ENCODE data around the gene KCNQ1. TPM values are rescaled to one million over a fixed set of nuclear protein-coding genes. Genes with fewer than 3 reads are reported as not detected.

The KCNQ1 gene
- total RNA-seq, 1 donor from 2014 or later, result 0.86 TPM

DNA sequence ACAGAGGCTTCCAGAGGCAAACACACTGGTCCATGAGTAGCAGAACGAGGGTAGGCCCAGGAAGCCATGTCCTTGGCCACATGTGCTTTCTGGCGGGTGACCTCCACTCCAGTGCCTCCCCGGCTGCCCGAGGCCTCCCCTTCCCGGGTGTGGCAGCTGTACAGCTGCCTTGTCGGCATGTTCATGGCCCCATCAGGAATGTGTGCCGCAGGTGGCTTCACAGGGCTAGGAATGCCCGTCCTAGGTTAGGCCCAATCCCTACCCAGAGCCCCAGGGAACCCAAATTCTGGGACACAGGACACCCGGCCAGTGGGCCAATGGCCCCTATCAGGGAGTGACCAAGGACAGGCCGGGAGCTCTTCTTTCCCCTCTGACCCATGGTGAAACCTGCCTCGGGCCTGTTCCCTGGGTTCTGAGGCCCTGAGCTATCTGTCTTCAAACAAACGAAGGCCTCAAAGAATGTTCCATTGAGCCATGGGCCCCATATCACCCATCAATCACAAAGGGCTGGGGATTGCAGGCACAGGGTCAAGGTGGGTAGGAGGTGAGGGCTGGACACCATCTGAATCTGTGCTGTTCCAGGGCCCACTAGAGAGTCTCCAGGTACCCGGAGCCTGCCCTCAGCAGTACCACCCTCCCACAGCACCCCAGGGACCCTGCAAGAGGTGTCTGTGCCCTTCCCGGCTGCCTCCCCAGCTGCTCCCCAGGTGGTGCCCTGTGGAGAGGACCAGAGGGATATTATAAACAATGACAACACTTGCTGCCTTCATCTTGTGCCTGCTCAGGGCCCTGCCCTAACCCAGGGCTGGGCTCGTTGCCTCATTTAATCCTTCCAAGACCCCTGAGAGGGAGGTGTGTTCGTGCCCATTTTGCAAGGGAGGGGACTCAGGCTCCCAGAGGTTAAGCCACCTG is 444.8 kb downstream of the KCNQ1 start:
- Mint-ChIP-seq H3K9me3 (no peaks in the 10 kb centered on the region), H3K36me3 (ENCODE audit: low read depth) (no peaks in the 10 kb centered on the region), H3K27ac (ENCODE audit: unreplicated experiment) (no peak overlapping the region), H3K27me3 (ENCODE audit: low read depth) (peaks cover 3% of the 10 kb centered on the region), H3K4me3 (no peak overlapping the region), H3K4me1 (peaks cover 24% of the 10 kb centered on the region)
- DNase-seq (ENCODE audit: low read depth, low spot score), result no peak
- TF ChIP-seq CTCF (conservative IDR thresholded peaks at IDR 0.05), result no peak

GRCh38 chr11:2890466-2891294 is 445.9 kb downstream of the KCNQ1 start:
- Mint-ChIP-seq H3K27me3 (ENCODE audit: low read depth) (peaks cover 3% of the 10 kb centered on the region), H3K9me3 (no peaks in the 10 kb centered on the region), H3K4me1 (peaks cover 24% of the 10 kb centered on the region), H3K36me3 (ENCODE audit: low read depth) (no peaks in the 10 kb centered on the region), H3K27ac (ENCODE audit: unreplicated experiment) (no peak overlapping the region), H3K4me3 (no peak overlapping the region)
- no peak for TF ChIP-seq CTCF (conservative IDR thresholded peaks at IDR 0.05)
- DNase-seq (ENCODE audit: low read depth, low spot score), result no peak

GRCh38 chr11:2891326-2892214 is 446.8 kb downstream of the KCNQ1 start:
- peaks cover 22% of the 10 kb centered on the region for H3K4me1 Mint-ChIP-seq
- H3K27me3 Mint-ChIP-seq (ENCODE audit: low read depth), result peaks cover 2% of the 10 kb centered on the region
- H3K36me3 Mint-ChIP-seq (ENCODE audit: low read depth), result no peaks in the 10 kb centered on the region
- no peak for DNase-seq (ENCODE audit: low read depth, low spot score)
- peak overlapping the region; percentile 27 for H3K4me3 Mint-ChIP-seq
- no peak for TF ChIP-seq CTCF (conservative IDR thresholded peaks at IDR 0.05)
- H3K27ac Mint-ChIP-seq (ENCODE audit: unreplicated experiment), result peak overlapping the region; percentile 43
- no peaks in the 10 kb centered on the region for H3K9me3 Mint-ChIP-seq

- peak; percentile 69 for DNase-seq (ENCODE audit: low read depth, low spot score)
- TF ChIP-seq CTCF (conservative IDR thresholded peaks at IDR 0.05), result peak; percentile 96
- Mint-ChIP-seq H3K4me1 (peaks cover 14% of the 10 kb centered on the region), H3K36me3 (ENCODE audit: low read depth) (no peaks in the 10 kb centered on the region), H3K27ac (ENCODE audit: unreplicated experiment) (peak overlapping the region; percentile 43), H3K9me3 (no peaks in the 10 kb centered on the region), H3K4me3 (peak overlapping the region; percentile 77), H3K27me3 (ENCODE audit: low read depth) (no peaks in the 10 kb centered on the region)
Measured at GRCh38 chr11:2892215-2892966, 447.6 kb downstream of the KCNQ1 start.
